Measurements from ENCODE around the gene CSF3R. TPM values are rescaled to one million over a fixed set of nuclear protein-coding genes. Genes with fewer than 3 reads are reported as not detected.

The CSF3R gene
- total RNA-seq, 2 experiments from 2014 or later, result 3.7 to 4.1 TPM

GRCh38 chr1:36523230-36523495 lies 40.5 kb upstream of the CSF3R start:
- CTCF ChIA-PET, result no interaction called here
- H3K4me1 ChIP-seq (ENCODE audit: insufficient read depth, low read length), result peaks cover 5% of the 10 kb centered on the region
- Mint-ChIP-seq H3K4me1 (ENCODE audit: low read depth) (no peaks in the 10 kb centered on the region), H3K9me3 (no peaks in the 10 kb centered on the region), H3K27me3 (no peaks in the 10 kb centered on the region), H3K27ac (no peak overlapping the region), H3K36me3 (ENCODE audit: low read depth) (no peaks in the 10 kb centered on the region), H3K4me3 (no peak overlapping the region)
- TF ChIP-seq, protein P1, sequence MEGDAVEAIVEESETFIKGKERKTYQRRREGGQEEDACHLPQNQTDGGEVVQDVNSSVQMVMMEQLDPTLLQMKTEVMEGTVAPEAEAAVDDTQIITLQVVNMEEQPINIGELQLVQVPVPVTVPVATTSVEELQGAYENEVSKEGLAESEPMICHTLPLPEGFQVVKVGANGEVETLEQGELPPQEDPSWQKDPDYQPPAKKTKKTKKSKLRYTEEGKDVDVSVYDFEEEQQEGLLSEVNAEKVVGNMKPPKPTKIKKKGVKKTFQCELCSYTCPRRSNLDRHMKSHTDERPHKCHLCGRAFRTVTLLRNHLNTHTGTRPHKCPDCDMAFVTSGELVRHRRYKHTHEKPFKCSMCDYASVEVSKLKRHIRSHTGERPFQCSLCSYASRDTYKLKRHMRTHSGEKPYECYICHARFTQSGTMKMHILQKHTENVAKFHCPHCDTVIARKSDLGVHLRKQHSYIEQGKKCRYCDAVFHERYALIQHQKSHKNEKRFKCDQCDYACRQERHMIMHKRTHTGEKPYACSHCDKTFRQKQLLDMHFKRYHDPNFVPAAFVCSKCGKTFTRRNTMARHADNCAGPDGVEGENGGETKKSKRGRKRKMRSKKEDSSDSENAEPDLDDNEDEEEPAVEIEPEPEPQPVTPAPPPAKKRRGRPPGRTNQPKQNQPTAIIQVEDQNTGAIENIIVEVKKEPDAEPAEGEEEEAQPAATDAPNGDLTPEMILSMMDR (IDR thresholded peaks at IDR 0.05), result no peak
- no peaks in the 10 kb centered on the region for H3K36me3 ChIP-seq (ENCODE audit: insufficient read depth, low read length)
- DNase-seq (no peak), ATAC-seq (ENCODE audit: poor library complexity) (no peak)
- H3K27ac ChIP-seq (ENCODE audit: low read depth in 1 of 2, low read length in 2 of 2), result no peak overlapping the region
- no peak overlapping the region for H3K4me3 ChIP-seq (ENCODE audit: low read length)
- no peaks in the 10 kb centered on the region for H3K9me3 ChIP-seq (ENCODE audit: control insufficient read depth in 1 of 2, insufficient read depth in 1 of 2, low read length in 2 of 2)
- intact Hi-C loops (cut with DNase I, micrococcal nuclease), result no loop called here
- H3K27me3 ChIP-seq (ENCODE audit: control insufficient read depth in 1 of 2, insufficient read depth in 2 of 2, low read length in 2 of 2), result no peaks in the 10 kb centered on the region
- POLR2A ChIA-PET, result no interaction called here

DNA sequence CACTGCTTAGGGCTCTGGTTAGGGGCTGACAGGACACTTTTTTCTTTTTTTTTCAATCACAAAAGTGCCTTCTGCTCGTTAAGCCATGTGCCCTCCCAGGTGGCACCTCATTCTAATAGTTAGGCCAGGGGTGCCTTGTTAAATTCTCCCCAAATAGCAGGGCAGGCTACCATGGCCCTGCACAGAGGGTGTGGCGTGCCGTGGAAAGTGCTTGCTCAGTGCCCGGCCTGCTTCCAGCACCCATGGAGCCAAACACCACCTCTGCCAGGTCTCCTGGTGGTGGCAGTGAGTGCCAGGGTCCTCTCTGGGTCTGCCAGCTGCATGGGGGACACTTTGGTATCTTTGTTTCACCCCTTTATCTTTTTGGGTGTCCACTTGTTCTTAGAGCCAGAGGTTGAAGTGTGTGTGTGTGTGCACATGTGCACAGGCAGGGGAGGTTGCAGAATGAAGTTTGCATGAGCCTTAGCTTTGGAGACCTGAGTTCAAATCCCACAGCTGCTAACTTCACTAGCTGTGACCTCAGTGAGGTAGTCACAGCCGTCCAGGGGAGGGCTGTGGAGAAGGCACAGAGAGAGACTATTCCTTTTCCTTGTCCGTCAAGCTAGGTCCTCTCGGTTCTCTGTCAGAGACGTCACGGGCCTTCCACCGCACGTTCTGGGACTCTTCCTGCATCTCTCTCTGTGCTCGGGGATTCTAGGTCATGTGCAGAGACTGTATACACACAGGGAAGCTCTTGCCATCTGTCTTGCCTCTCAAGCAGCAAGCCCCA lies 39.9 kb upstream of the CSF3R start:
- intact Hi-C loops (cut with DNase I, micrococcal nuclease), result no loop called here
- Mint-ChIP-seq H3K4me1 (ENCODE audit: low read depth) (no peaks in the 10 kb centered on the region), H3K4me3 (no peak overlapping the region), H3K9me3 (no peaks in the 10 kb centered on the region), H3K27me3 (no peaks in the 10 kb centered on the region), H3K27ac (no peak overlapping the region), H3K36me3 (ENCODE audit: low read depth) (no peaks in the 10 kb centered on the region)
- Histone ChIP-seq H3K27ac (ENCODE audit: low read depth in 1 of 2, low read length in 2 of 2) (no peak overlapping the region), H3K4me1 (ENCODE audit: insufficient read depth, low read length) (peaks cover 5% of the 10 kb centered on the region), H3K4me3 (ENCODE audit: low read length) (no peak overlapping the region), H3K9me3 (ENCODE audit: control insufficient read depth in 1 of 2, insufficient read depth in 1 of 2, low read length in 2 of 2) (no peaks in the 10 kb centered on the region), H3K27me3 (ENCODE audit: control insufficient read depth in 1 of 2, insufficient read depth in 2 of 2, low read length in 2 of 2) (no peaks in the 10 kb centered on the region), H3K36me3 (ENCODE audit: insufficient read depth, low read length) (no peaks in the 10 kb centered on the region)
- ATAC-seq (ENCODE audit: poor library complexity), result no peak
- TF ChIP-seq, protein P1 (IDR thresholded peaks at IDR 0.05), result no peak
- no peak for DNase-seq
- POLR2A ChIA-PET, result no interaction called here
- CTCF ChIA-PET, result no interaction called here

DNA sequence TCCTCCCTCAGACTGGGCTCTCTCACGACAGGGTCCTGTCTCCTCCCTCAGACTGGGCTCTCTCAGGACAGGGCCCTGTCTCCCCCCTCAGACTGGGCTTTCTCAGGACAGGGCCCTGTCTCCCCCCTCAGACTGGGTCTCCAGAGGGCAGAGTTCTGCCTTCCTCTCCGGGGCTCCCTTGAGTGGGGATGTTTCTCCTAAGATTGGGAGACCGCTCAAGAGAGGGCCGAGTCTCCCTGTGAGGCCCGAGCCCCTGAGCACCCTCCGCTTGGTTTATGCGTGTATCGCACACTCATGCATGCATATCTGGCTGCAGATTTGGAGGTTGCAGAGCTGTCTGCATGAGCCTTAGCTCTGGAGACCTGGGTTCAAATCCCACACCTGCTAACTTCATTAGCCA lies 39.3 kb upstream of the CSF3R start:
- Histone ChIP-seq H3K27ac (ENCODE audit: low read depth in 1 of 2, low read length in 2 of 2) (no peak overlapping the region), H3K27me3 (ENCODE audit: control insufficient read depth in 1 of 2, insufficient read depth in 2 of 2, low read length in 2 of 2) (no peaks in the 10 kb centered on the region), H3K4me3 (ENCODE audit: low read length) (no peak overlapping the region), H3K9me3 (ENCODE audit: control insufficient read depth in 1 of 2, insufficient read depth in 1 of 2, low read length in 2 of 2) (no peaks in the 10 kb centered on the region), H3K4me1 (ENCODE audit: insufficient read depth, low read length) (peaks cover 5% of the 10 kb centered on the region), H3K36me3 (ENCODE audit: insufficient read depth, low read length) (no peaks in the 10 kb centered on the region)
- intact Hi-C loops (cut with DNase I, micrococcal nuclease), result no loop called here
- no peak for DNase-seq
- Mint-ChIP-seq H3K27ac (no peak overlapping the region), H3K4me3 (no peak overlapping the region), H3K4me1 (ENCODE audit: low read depth) (no peaks in the 10 kb centered on the region), H3K36me3 (ENCODE audit: low read depth) (no peaks in the 10 kb centered on the region), H3K9me3 (no peaks in the 10 kb centered on the region), H3K27me3 (no peaks in the 10 kb centered on the region)
- TF ChIP-seq, protein P1 (IDR thresholded peaks at IDR 0.05), result no peak
- ChIA-PET POLR2A (no interaction called here), CTCF (no interaction called here)
- ATAC-seq (ENCODE audit: poor library complexity), result no peak

All from CD4-positive, alpha-beta T cell (primary cell).